Muscle of leg (tissue), 11 donors: ENCODE results near the gene ARFGAP3. TPM values are rescaled to one million over a fixed set of nuclear protein-coding genes. Genes with fewer than 3 reads are reported as not detected.
A peak's percentile ranks its signal among the peaks of the same experiment; 100 is the strongest.

Experiments used
- DNase-seq: peaks from one replicate; pipeline ENCODE4 v3.0.0; 2013
- H3K27ac ChIP-seq: one replicate; pipeline ENCODE4 v1.5.1; 2013; ENCODE audit warnings: mild to moderate bottlenecking, low read length, control low read depth
- H3K27me3 ChIP-seq: one replicate; pipeline ENCODE4 v1.6.1; 2013; ENCODE audit warnings: low read length; ENCODE audit not compliant: control insufficient read depth, insufficient read depth
- H3K36me3 ChIP-seq: one replicate; pipeline ENCODE4 v1.6.1; 2013; ENCODE audit warnings: low read length; ENCODE audit not compliant: control insufficient read depth, insufficient read depth
- H3K4me1 ChIP-seq: one replicate; pipeline ENCODE4 v1.6.1; 2013; ENCODE audit warnings: low read length; ENCODE audit not compliant: control insufficient read depth, insufficient read depth
- H3K4me3 ChIP-seq: one replicate; pipeline ENCODE4 v1.5.1; 2013; ENCODE audit warnings: low read length, control low read depth
- H3K9me3 ChIP-seq: replicated peaks from 2 replicates; pipeline ENCODE4 v1.6.1; 2013; ENCODE audit warnings: low read depth, low read length; ENCODE audit not compliant: control insufficient read depth
- WGBS: methylation state at CpG from one replicate; pipeline ENCODE4 v1.1.5; 2013; ENCODE audit warnings: missing lambda C conversion rate; ENCODE audit not compliant: insufficient coverage; 5-methylcytosine and 5-hydroxymethylcytosine counted together
- polyA plus RNA-seq, 8 donors: library from polyadenylated mRNA; unstranded; fragments of 120-200 nt; gene quantifications; one replicate each; pipeline versions ENCODE4 v1.2.1 to v1.2.3, GENCODE V29; 2013; ENCODE audit warnings: inconsistent platforms in 1 of 8, low replicate concordance in 1 of 8; ENCODE audit not compliant: insufficient read length in 8 of 8, insufficient read depth in 1 of 8
- total RNA-seq: library from RNA; stranded (reverse); fragments of 120-200 nt; gene quantifications from one replicate; pipeline ENCODE4 v1.2.4, GENCODE V29; 2013

Gene ARFGAP3
- total and polyA plus RNA-seq, 9 donors, result 32.2 to 48.3 (median 37.4) TPM

GRCh38 chr22:42885446-42885845 is 28.4 kb upstream of the ARFGAP3 start:
- no peak for DNase-seq
- Histone ChIP-seq H3K4me3 (no peak overlapping the region), H3K36me3 (peaks cover 80% of the 10 kb centered on the region), H3K27ac (no peak overlapping the region), H3K9me3 (no peaks in the 10 kb centered on the region), H3K4me1 (peaks cover 19% of the 10 kb centered on the region), H3K27me3 (no peaks in the 10 kb centered on the region)
- WGBS, result 82% methylated on average over 8 of the region's 9 CpGs

- H3K27ac ChIP-seq, result no peak overlapping the region
- no peaks in the 10 kb centered on the region for H3K27me3 ChIP-seq
- no peak overlapping the region for H3K4me3 ChIP-seq
- H3K4me1 ChIP-seq, result peaks cover 26% of the 10 kb centered on the region
- no peak for DNase-seq
- peaks cover 80% of the 10 kb centered on the region for H3K36me3 ChIP-seq
- 67% methylated on average over 4 of the region's 7 CpGs for WGBS
- no peaks in the 10 kb centered on the region for H3K9me3 ChIP-seq
These were observed 27.7 kb upstream of the ARFGAP3 start for GRCh38 chr22:42884616-42885375.

GRCh38 chr22:42883970-42884369 is 26.9 kb upstream of the ARFGAP3 start:
- WGBS, result 93% methylated on average over 5 of the region's 9 CpGs
- Histone ChIP-seq H3K4me3 (no peak overlapping the region), H3K27me3 (no peaks in the 10 kb centered on the region), H3K4me1 (peaks cover 33% of the 10 kb centered on the region), H3K9me3 (no peaks in the 10 kb centered on the region), H3K27ac (no peak overlapping the region), H3K36me3 (peaks cover 80% of the 10 kb centered on the region)
- no peak for DNase-seq

GRCh38 chr22:42883121-42883520 is 26.0 kb upstream of the ARFGAP3 start:
- DNase-seq, result no peak
- no peak overlapping the region for H3K4me3 ChIP-seq
- peaks cover 29% of the 10 kb centered on the region for H3K4me1 ChIP-seq
- H3K27ac ChIP-seq, result no peak overlapping the region
- 81% methylated on average over 7 of the region's 8 CpGs for WGBS
- H3K27me3 ChIP-seq, result no peaks in the 10 kb centered on the region
- peaks cover 80% of the 10 kb centered on the region for H3K36me3 ChIP-seq
- no peaks in the 10 kb centered on the region for H3K9me3 ChIP-seq

- no peak overlapping the region for H3K4me3 ChIP-seq
These were observed 25.0 kb upstream of the ARFGAP3 start for GRCh38 chr22:42881982-42882656.

GRCh38 chr22:42881298-42881697 is 24.2 kb upstream of the ARFGAP3 start:
- no peaks in the 10 kb centered on the region for H3K9me3 ChIP-seq
- H3K36me3 ChIP-seq, result peaks cover 88% of the 10 kb centered on the region
- H3K27ac ChIP-seq, result no peak overlapping the region
- peaks cover 28% of the 10 kb centered on the region for H3K4me1 ChIP-seq
- no peaks in the 10 kb centered on the region for H3K27me3 ChIP-seq
- no peak for DNase-seq
- H3K4me3 ChIP-seq, result no peak overlapping the region
- 88% methylated on average over 12 of the region's 12 CpGs for WGBS

More at GRCh38 chr22:42881982-42882656, 25.0 kb upstream of the ARFGAP3 start:
- peak; percentile 37 for DNase-seq
- WGBS, result 79% methylated on average over 8 of the region's 10 CpGs
- no peaks in the 10 kb centered on the region for H3K9me3 ChIP-seq
- peaks cover 86% of the 10 kb centered on the region for H3K36me3 ChIP-seq
- H3K27me3 ChIP-seq, result no peaks in the 10 kb centered on the region
- H3K27ac ChIP-seq, result no peak overlapping the region
- H3K4me1 ChIP-seq, result peaks cover 28% of the 10 kb centered on the region

- Histone ChIP-seq H3K27ac (no peak overlapping the region), H3K27me3 (no peaks in the 10 kb centered on the region), H3K4me1 (peaks cover 28% of the 10 kb centered on the region), H3K36me3 (peaks cover 89% of the 10 kb centered on the region), H3K4me3 (no peak overlapping the region), H3K9me3 (no peaks in the 10 kb centered on the region)
- 74% methylated on average over 8 of the region's 8 CpGs for WGBS
- no peak for DNase-seq
These were observed 23.7 kb upstream of the ARFGAP3 start for GRCh38 chr22:42880815-42881214.

- Histone ChIP-seq H3K27ac (no peak overlapping the region), H3K36me3 (peaks cover 87% of the 10 kb centered on the region), H3K4me3 (no peak overlapping the region), H3K9me3 (no peaks in the 10 kb centered on the region), H3K27me3 (no peaks in the 10 kb centered on the region), H3K4me1 (peaks cover 28% of the 10 kb centered on the region)
- WGBS, result 92% methylated on average over 10 of the region's 14 CpGs
- DNase-seq, result no peak
These were observed 22.4 kb upstream of the ARFGAP3 start for GRCh38 chr22:42879371-42880021.

- 92% methylated on average over 22 of the region's 22 CpGs for WGBS
- Histone ChIP-seq H3K36me3 (peaks cover 85% of the 10 kb centered on the region), H3K27ac (no peak overlapping the region), H3K4me3 (no peak overlapping the region), H3K27me3 (no peaks in the 10 kb centered on the region), H3K9me3 (no peaks in the 10 kb centered on the region), H3K4me1 (peaks cover 28% of the 10 kb centered on the region)
- no peak for DNase-seq
These were observed 21.7 kb upstream of the ARFGAP3 start for GRCh38 chr22:42878561-42879305.
